GM11168 (cell line): ENCODE measurements around the gene MBOAT2.
"Not testable (repeated sequence)": the region's sequence is repeated elsewhere in the genome, so short reads cannot be mapped to it uniquely, and the experiment has no call there.

Experiments
- in situ Hi-C: fragments of 300-500 bp; cut with MboI; formaldehyde crosslinking; loops from one replicate; pipeline ENCODE4 v1.12.0; 2022; ENCODE audit warnings: low sequenced_read_pairs; ENCODE audit not compliant: unreplicated experiment

Gene MBOAT2

GRCh38 chr2:9003616-9004337 lies at the start of gene MBOAT2:
Gene MBOAT2, minus strand, starts transcription at chr2:9003684. Its CDS starts 70 bp downstream, at chr2:9003614.
- in situ Hi-C loops: no loop called here

GRCh38 chr2:9052821-9053533 lies 49.5 kb upstream of the MBOAT2 start:
- in situ Hi-C loops: no loop called here

GRCh38 chr2:9051451-9051850 lies 48.0 kb upstream of the MBOAT2 start:
- in situ Hi-C loops: not testable (repeated sequence)

GRCh38 chr2:9050122-9050809 lies 46.8 kb upstream of the MBOAT2 start:
- in situ Hi-C loops: no loop called here

GRCh38 chr2:9045595-9045994 lies 42.1 kb upstream of the MBOAT2 start:
- in situ Hi-C loops: no loop called here

- in situ Hi-C loops: not testable (repeated sequence)
Observed at GRCh38 chr2:9043491-9043890, 40.0 kb upstream of the MBOAT2 start.

GRCh38 chr2:9037166-9037565 lies 33.7 kb upstream of the MBOAT2 start:
- in situ Hi-C loops: no loop called here

- in situ Hi-C loops: no loop called here
Observed at GRCh38 chr2:9033385-9034168, 30.1 kb upstream of the MBOAT2 start.

GRCh38 chr2:9032536-9033255 lies 29.2 kb upstream of the MBOAT2 start:
- in situ Hi-C loops: no loop called here

- in situ Hi-C loops: no loop called here
Observed at GRCh38 chr2:9032121-9032520, 28.6 kb upstream of the MBOAT2 start.

GRCh38 chr2:9031246-9031645 lies 27.8 kb upstream of the MBOAT2 start:
- in situ Hi-C loops: no loop called here

- in situ Hi-C loops: no loop called here
Observed at GRCh38 chr2:9030841-9031240, 27.4 kb upstream of the MBOAT2 start.

GRCh38 chr2:9030190-9030589 lies 26.7 kb upstream of the MBOAT2 start:
- in situ Hi-C loops: no loop called here

GRCh38 chr2:9029721-9030120 lies 26.2 kb upstream of the MBOAT2 start:
- in situ Hi-C loops: no loop called here

- in situ Hi-C loops: no loop called here
Observed at GRCh38 chr2:9027884-9028283, 24.4 kb upstream of the MBOAT2 start.

GRCh38 chr2:9025746-9026145 lies 22.3 kb upstream of the MBOAT2 start:
- in situ Hi-C loops: no loop called here

- in situ Hi-C loops: no loop called here
Observed at GRCh38 chr2:9024575-9024974, 21.1 kb upstream of the MBOAT2 start.

- in situ Hi-C loops: no loop called here
Observed at GRCh38 chr2:9021563-9022211, 18.2 kb upstream of the MBOAT2 start.

GRCh38 chr2:9020267-9020666 lies 16.8 kb upstream of the MBOAT2 start:
- in situ Hi-C loops: no loop called here
